ENCODE results near the gene SYTL5.

DNA sequence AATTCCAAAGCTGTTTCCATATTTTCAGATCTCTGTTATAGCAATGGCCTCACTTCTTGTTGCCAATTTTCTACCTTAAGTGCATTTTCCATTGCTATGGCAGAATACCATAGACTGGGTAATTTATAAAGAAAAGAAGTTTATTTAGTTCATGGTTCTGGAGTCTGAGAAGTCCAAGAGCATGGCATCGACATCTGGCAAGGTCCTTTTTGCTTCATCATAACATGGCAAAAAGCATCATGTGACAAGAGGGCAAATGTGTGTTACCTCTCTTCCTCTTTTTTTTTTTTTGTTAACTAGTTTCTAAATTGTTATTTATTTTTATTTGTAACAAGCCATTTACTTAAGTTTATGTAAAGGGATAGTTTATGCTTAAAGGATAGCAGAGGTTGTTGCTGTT is 45.2 kb upstream of the SYTL5 start:
- no peak for TF ChIP-seq EZH2 (IDR thresholded peaks at IDR 0.05; ENCODE audit: low read length)
- TF ChIP-seq, protein P1, sequence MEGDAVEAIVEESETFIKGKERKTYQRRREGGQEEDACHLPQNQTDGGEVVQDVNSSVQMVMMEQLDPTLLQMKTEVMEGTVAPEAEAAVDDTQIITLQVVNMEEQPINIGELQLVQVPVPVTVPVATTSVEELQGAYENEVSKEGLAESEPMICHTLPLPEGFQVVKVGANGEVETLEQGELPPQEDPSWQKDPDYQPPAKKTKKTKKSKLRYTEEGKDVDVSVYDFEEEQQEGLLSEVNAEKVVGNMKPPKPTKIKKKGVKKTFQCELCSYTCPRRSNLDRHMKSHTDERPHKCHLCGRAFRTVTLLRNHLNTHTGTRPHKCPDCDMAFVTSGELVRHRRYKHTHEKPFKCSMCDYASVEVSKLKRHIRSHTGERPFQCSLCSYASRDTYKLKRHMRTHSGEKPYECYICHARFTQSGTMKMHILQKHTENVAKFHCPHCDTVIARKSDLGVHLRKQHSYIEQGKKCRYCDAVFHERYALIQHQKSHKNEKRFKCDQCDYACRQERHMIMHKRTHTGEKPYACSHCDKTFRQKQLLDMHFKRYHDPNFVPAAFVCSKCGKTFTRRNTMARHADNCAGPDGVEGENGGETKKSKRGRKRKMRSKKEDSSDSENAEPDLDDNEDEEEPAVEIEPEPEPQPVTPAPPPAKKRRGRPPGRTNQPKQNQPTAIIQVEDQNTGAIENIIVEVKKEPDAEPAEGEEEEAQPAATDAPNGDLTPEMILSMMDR (optimal IDR thresholded peaks at IDR 0.05 in 1 of 3, IDR thresholded peaks at IDR 0.05 in 1 of 3, conservative IDR thresholded peaks at IDR 0.05 in 1 of 3; ENCODE audit: extremely low read depth in 1 of 3, insufficient read depth in 2 of 3, low read length in 3 of 3): no peak
